Activated CD4-positive, alpha-beta T cell treated with anti-CD3 and anti-CD28 coated beads, Interleukin-2, amount 10 ng/mL, durations not matched to agents 7 days and 5 days (primary cell): ENCODE measurements around the gene SLC15A3. TPM values are rescaled to one million over a fixed set of nuclear protein-coding genes. Genes with fewer than 3 reads are reported as not detected.

Experiments
- CTCF ChIA-PET: fragments of 350-600 bp; sonication (Branson Sonifier 250); formaldehyde crosslinking; loops from one replicate; lab custom pipeline; 2021; ENCODE audit warnings: antibody characterized with exemption; lab: Charles Lee
- POLR2A ChIA-PET: fragments of 350-600 bp; sonication (Branson Sonifier 250); formaldehyde crosslinking; loops from one replicate; lab custom pipeline; 2021; ENCODE audit warnings: antibody characterized with exemption; lab: Charles Lee
- DNase-seq: peaks from one replicate; pipeline ENCODE4 v3.0.0-alpha.2; 2020
- H3K27ac Mint-ChIP-seq: one replicate; pipeline ENCODE4 v1.8.0; 2021; ENCODE audit warnings: mild to moderate bottlenecking, moderate library complexity, mixed read lengths
- H3K27me3 Mint-ChIP-seq: one replicate; pipeline ENCODE4 v1.8.0; 2021; ENCODE audit warnings: mixed read lengths
- H3K36me3 Mint-ChIP-seq: one replicate; pipeline ENCODE4 v1.8.0; 2021; ENCODE audit warnings: low read depth, mixed read lengths
- H3K4me1 Mint-ChIP-seq: one replicate; pipeline ENCODE4 v1.8.0; 2021; ENCODE audit warnings: mixed read lengths
- H3K4me3 Mint-ChIP-seq: one replicate; pipeline ENCODE4 v1.8.0; 2021; ENCODE audit warnings: mild to moderate bottlenecking, moderate library complexity, mixed read lengths
- H3K9me3 Mint-ChIP-seq: one replicate; pipeline ENCODE4 v1.8.0; 2021; ENCODE audit warnings: mixed read lengths
- total RNA-seq, 2 experiments: library from RNA; stranded (reverse); gene quantifications; one replicate each; pipeline ENCODE4 v1.2.3, GENCODE V29; 2021

Gene SLC15A3
- total RNA-seq, 2 experiments from 2014 or later: 4.0 to 4.2 TPM

DNA sequence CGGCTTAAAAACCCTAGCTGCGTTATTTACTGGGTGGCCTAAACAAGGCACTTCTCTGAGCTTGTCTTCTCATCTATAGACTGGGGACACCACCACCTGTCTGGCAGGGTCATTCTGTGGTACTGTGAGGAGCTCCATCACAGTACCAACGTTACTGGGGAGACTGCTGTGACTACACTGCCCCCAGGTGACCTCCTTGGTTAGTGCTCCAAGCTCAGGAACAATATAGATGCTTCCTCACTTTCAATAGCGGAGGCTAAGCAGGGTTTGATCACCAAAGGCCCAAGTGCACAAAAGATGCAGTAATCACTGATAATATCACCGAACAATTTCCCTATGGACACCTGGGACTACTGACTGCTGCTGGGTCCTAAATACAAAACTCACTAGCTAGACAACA is 64.4 kb downstream of the SLC15A3 start:
- POLR2A ChIA-PET: interaction anchor here (0.5 to 0.6 kb wide), 3 partner anchors 19 to 69 kb away, joined by 3 to 7 read pairs (median 3); partner anchors contain the start of gene PRPF19
- DNase-seq: peak; percentile 58
- Mint-ChIP-seq H3K9me3 (no peaks in the 10 kb centered on the region), H3K27ac (no peak overlapping the region), H3K4me3 (no peak overlapping the region), H3K4me1 (peaks cover 3% of the 10 kb centered on the region), H3K27me3 (no peaks in the 10 kb centered on the region), H3K36me3 (peaks cover 28% of the 10 kb centered on the region)
- CTCF ChIA-PET: interaction anchor here (1.0 to 2.3 kb wide), 22 partner anchors 9 to 241 kb away, joined by 3 to 42 read pairs (median 6); partner anchors contain the start of genes PTGDR2 and ZP1

Other genes with a start within 250 kb of the SLC15A3 start
- not detected for gene MS4A18, start 227.5 kb downstream of the SLC15A3 start, total RNA-seq
- gene MS4A15, start 195.3 kb downstream of the SLC15A3 start, total RNA-seq: not detected
- gene MS4A10, start 166.8 kb downstream of the SLC15A3 start, total RNA-seq: not detected
- 10 to 100 TPM; 19.2 to 23.2 TPM for gene CCDC86, start 110.1 kb downstream of the SLC15A3 start, total RNA-seq
- gene PTGDR2, start 96.2 kb downstream of the SLC15A3 start, total RNA-seq: 1 to 10 TPM; 1.3 to 1.4 TPM
- gene ZP1, start 84.6 kb downstream of the SLC15A3 start, total RNA-seq: not detected
- gene PRPF19, start 45.6 kb downstream of the SLC15A3 start, total RNA-seq: 100 to 1,000 TPM; 125 to 128 TPM
- gene TMEM109, start 38.0 kb downstream of the SLC15A3 start, total RNA-seq: 100 to 1,000 TPM; 114 to 119 TPM
- under 1 TPM; 0.40 to 0.47 TPM for gene TMEM132A, start 27.7 kb downstream of the SLC15A3 start, total RNA-seq
- 100 to 1,000 TPM; 368 to 402 TPM for gene CD6, start 19.5 kb upstream of the SLC15A3 start, total RNA-seq
- gene CD5, start 150.3 kb upstream of the SLC15A3 start, total RNA-seq: 100 to 1,000 TPM; 379 to 405 TPM
- gene VPS37C, start 209.2 kb upstream of the SLC15A3 start, total RNA-seq: 1 to 10 TPM; 5.5 to 5.8 TPM